Measurements from ENCODE around the gene MFSD1. TPM values are rescaled to one million over a fixed set of nuclear protein-coding genes. Genes with fewer than 3 reads are reported as not detected.

MFSD1 gene
- 110 TPM for total RNA-seq
- 55.8 TPM for polyA plus RNA-seq

- no peaks in the 10 kb centered on the region for H3K36me3 ChIP-seq (ENCODE audit: insufficient read depth)
- H3K4me1 ChIP-seq (ENCODE audit: insufficient read depth) = peaks cover 2% of the 10 kb centered on the region
- H3K27ac ChIP-seq (ENCODE audit: low read depth) = peak within 1 kb of the TSS; percentile 88
- WGBS = under 1% methylated on average over 61 of the region's 61 CpGs
- peak; percentile 78 for DNase-seq (ENCODE audit: extremely low spot score)
- peak within 1 kb of the TSS; percentile 71 for H3K4me3 ChIP-seq (ENCODE audit: low read depth, low read length)
Measured at GRCh38 chr3:158801696-158802408, at the start of gene MFSD1. Gene MFSD1 (plus strand): TSS chr3:158802054. CDS start chr3:158802153, 99 bp downstream.

- no peaks in the 10 kb centered on the region for H3K36me3 ChIP-seq (ENCODE audit: insufficient read depth)
- H3K4me1 ChIP-seq (ENCODE audit: insufficient read depth) = no peaks in the 10 kb centered on the region
- H3K4me3 ChIP-seq (ENCODE audit: low read depth, low read length) = no peak overlapping the region
- H3K27ac ChIP-seq (ENCODE audit: low read depth) = no peak overlapping the region
- DNase-seq (ENCODE audit: extremely low spot score) = no peak
- WGBS = 92% methylated on average over 5 of the region's 5 CpGs
Measured at GRCh38 chr3:158753854-158754253, 48.0 kb upstream of the MFSD1 start.

- Histone ChIP-seq H3K27ac (ENCODE audit: low read depth) (no peak overlapping the region), H3K36me3 (ENCODE audit: insufficient read depth) (no peaks in the 10 kb centered on the region), H3K4me1 (ENCODE audit: insufficient read depth) (no peaks in the 10 kb centered on the region), H3K4me3 (ENCODE audit: low read depth, low read length) (no peak overlapping the region)
- 48% methylated on average over 2 of the region's 2 CpGs for WGBS
- DNase-seq (ENCODE audit: extremely low spot score) = no peak
Measured at GRCh38 chr3:158755421-158755820, 46.4 kb upstream of the MFSD1 start.

- H3K27ac ChIP-seq (ENCODE audit: low read depth) = no peak overlapping the region
- H3K4me3 ChIP-seq (ENCODE audit: low read depth, low read length) = no peak overlapping the region
- H3K4me1 ChIP-seq (ENCODE audit: insufficient read depth) = no peaks in the 10 kb centered on the region
- no peak for DNase-seq (ENCODE audit: extremely low spot score)
- 84% methylated on average over 3 of the region's 3 CpGs for WGBS
- no peaks in the 10 kb centered on the region for H3K36me3 ChIP-seq (ENCODE audit: insufficient read depth)
Measured at GRCh38 chr3:158761350-158761749, 40.5 kb upstream of the MFSD1 start.

GRCh38 chr3:158762701-158763100 lies 39.2 kb upstream of the MFSD1 start:
- H3K27ac ChIP-seq (ENCODE audit: low read depth) = no peak overlapping the region
- DNase-seq (ENCODE audit: extremely low spot score) = no peak
- no peaks in the 10 kb centered on the region for H3K36me3 ChIP-seq (ENCODE audit: insufficient read depth)
- no peaks in the 10 kb centered on the region for H3K4me1 ChIP-seq (ENCODE audit: insufficient read depth)
- WGBS = 81% methylated on average over 4 of the region's 4 CpGs
- no peak overlapping the region for H3K4me3 ChIP-seq (ENCODE audit: low read depth, low read length)

GRCh38 chr3:158763421-158763820 lies 38.4 kb upstream of the MFSD1 start:
- no peak for DNase-seq (ENCODE audit: extremely low spot score)
- no peak overlapping the region for H3K4me3 ChIP-seq (ENCODE audit: low read depth, low read length)
- 76% methylated on average over 2 of the region's 2 CpGs for WGBS
- H3K36me3 ChIP-seq (ENCODE audit: insufficient read depth) = no peaks in the 10 kb centered on the region
- no peak overlapping the region for H3K27ac ChIP-seq (ENCODE audit: low read depth)
- no peaks in the 10 kb centered on the region for H3K4me1 ChIP-seq (ENCODE audit: insufficient read depth)

GRCh38 chr3:158765518-158766205 lies 36.2 kb upstream of the MFSD1 start:
- Histone ChIP-seq H3K36me3 (ENCODE audit: insufficient read depth) (no peaks in the 10 kb centered on the region), H3K27ac (ENCODE audit: low read depth) (no peak overlapping the region), H3K4me1 (ENCODE audit: insufficient read depth) (no peaks in the 10 kb centered on the region), H3K4me3 (ENCODE audit: low read depth, low read length) (no peak overlapping the region)
- WGBS = 79% methylated on average over 3 of the region's 3 CpGs
- DNase-seq (ENCODE audit: extremely low spot score) = no peak

- 93% methylated on average over 1 of the region's 1 CpG for WGBS
- DNase-seq (ENCODE audit: extremely low spot score) = no peak
- Histone ChIP-seq H3K4me3 (ENCODE audit: low read depth, low read length) (no peak overlapping the region), H3K27ac (ENCODE audit: low read depth) (no peak overlapping the region), H3K4me1 (ENCODE audit: insufficient read depth) (no peaks in the 10 kb centered on the region), H3K36me3 (ENCODE audit: insufficient read depth) (no peaks in the 10 kb centered on the region)
Measured at GRCh38 chr3:158766364-158766763, 35.5 kb upstream of the MFSD1 start.

GRCh38 chr3:158768361-158768787 lies 33.5 kb upstream of the MFSD1 start:
- peak overlapping the region; percentile 60 for H3K27ac ChIP-seq (ENCODE audit: low read depth)
- no peak overlapping the region for H3K4me3 ChIP-seq (ENCODE audit: low read depth, low read length)
- no peak for DNase-seq (ENCODE audit: extremely low spot score)
- H3K4me1 ChIP-seq (ENCODE audit: insufficient read depth) = peaks cover 2% of the 10 kb centered on the region
- no peaks in the 10 kb centered on the region for H3K36me3 ChIP-seq (ENCODE audit: insufficient read depth)
- 9% methylated on average over 7 of the region's 7 CpGs for WGBS

GRCh38 chr3:158768881-158769543 lies 32.8 kb upstream of the MFSD1 start:
- Histone ChIP-seq H3K27ac (ENCODE audit: low read depth) (peak overlapping the region; percentile 60), H3K36me3 (ENCODE audit: insufficient read depth) (no peaks in the 10 kb centered on the region), H3K4me1 (ENCODE audit: insufficient read depth) (peaks cover 2% of the 10 kb centered on the region), H3K4me3 (ENCODE audit: low read depth, low read length) (no peak overlapping the region)
- DNase-seq (ENCODE audit: extremely low spot score) = peak; percentile 78
- 17% methylated on average over 8 of the region's 8 CpGs for WGBS

- H3K4me1 ChIP-seq (ENCODE audit: insufficient read depth) = peaks cover 2% of the 10 kb centered on the region
- H3K27ac ChIP-seq (ENCODE audit: low read depth) = peak overlapping the region; percentile 3
- no peak overlapping the region for H3K4me3 ChIP-seq (ENCODE audit: low read depth, low read length)
- 27% methylated on average over 4 of the region's 4 CpGs for WGBS
- no peaks in the 10 kb centered on the region for H3K36me3 ChIP-seq (ENCODE audit: insufficient read depth)
- DNase-seq (ENCODE audit: extremely low spot score) = no peak
Measured at GRCh38 chr3:158769549-158769948, 32.3 kb upstream of the MFSD1 start.

GRCh38 chr3:158769952-158770740 lies 31.7 kb upstream of the MFSD1 start:
- no peak for DNase-seq (ENCODE audit: extremely low spot score)
- Histone ChIP-seq H3K27ac (ENCODE audit: low read depth) (peak overlapping the region; percentile 41), H3K4me1 (ENCODE audit: insufficient read depth) (peaks cover 2% of the 10 kb centered on the region), H3K36me3 (ENCODE audit: insufficient read depth) (no peaks in the 10 kb centered on the region), H3K4me3 (ENCODE audit: low read depth, low read length) (no peak overlapping the region)
- 60% methylated on average over 10 of the region's 10 CpGs for WGBS

- H3K36me3 ChIP-seq (ENCODE audit: insufficient read depth) = no peaks in the 10 kb centered on the region
- WGBS = 88% methylated on average over 4 of the region's 4 CpGs
- DNase-seq (ENCODE audit: extremely low spot score) = no peak
- H3K4me3 ChIP-seq (ENCODE audit: low read depth, low read length) = no peak overlapping the region
- peaks cover 2% of the 10 kb centered on the region for H3K4me1 ChIP-seq (ENCODE audit: insufficient read depth)
- no peak overlapping the region for H3K27ac ChIP-seq (ENCODE audit: low read depth)
Measured at GRCh38 chr3:158770741-158771350, 31.0 kb upstream of the MFSD1 start.
